Vagina (tissue), 2 donors: Measurements from ENCODE around the gene TDRD3. TPM values are rescaled to one million over a fixed set of nuclear protein-coding genes. Genes with fewer than 3 reads are reported as not detected.

Source experiments
- DNase-seq, 2 donors: peaks; one replicate each; pipeline ENCODE4 v3.0.0-alpha.2; 2017; ENCODE audit errors: extremely low spot score in 2 of 2
- H3K27ac ChIP-seq: fragments of 200-600 bp; sonication (generic); one replicate; pipeline ENCODE4 v1.5.1; 2019
- H3K27me3 ChIP-seq: fragments of 200-600 bp; sonication (generic); one replicate; pipeline ENCODE4 v1.5.1; 2019
- H3K36me3 ChIP-seq, 2 donors: fragments of 200-600 bp; sonication (generic); one replicate each; pipeline ENCODE4 v1.5.1; 2017 to 2019
- H3K4me1 ChIP-seq: fragments of 200-600 bp; sonication (generic); one replicate; pipeline ENCODE4 v1.5.1; 2019
- H3K4me3 ChIP-seq, 2 donors: fragments of 200-600 bp; sonication (generic); 1 replicate in 1 of 2; 2 replicates in 1 of 2; pipeline ENCODE4 v1.5.1; 2016 to 2019
- H3K9me3 ChIP-seq: fragments of 200-600 bp; sonication (generic); one replicate; pipeline ENCODE4 v1.5.1; 2019
- CTCF ChIP-seq, 3 experiments: fragments of 450-650 bp in 2 of 3; fragments of 200-600 bp in 1 of 3; sonication (generic) in 1 of 3; IDR thresholded peaks; one replicate each; pipeline ENCODE4 v1.5.1; 2017 to 2019; ENCODE audit warnings: antibody characterized with exemption in 3 of 3, mild to moderate bottlenecking in 2 of 3, moderate library complexity in 2 of 3
- POLR2A ChIP-seq, 2 donors: fragments of 450-650 bp; IDR thresholded peaks; one replicate each; pipeline ENCODE4 v1.6.1; 2017; ENCODE audit warnings: antibody characterized with exemption in 2 of 2, mild to moderate bottlenecking in 2 of 2, moderate library complexity in 2 of 2
- POLR2AphosphoS5 ChIP-seq, 2 donors: sonication (generic); formaldehyde crosslinking; IDR thresholded peaks; one replicate each; pipeline ENCODE4 v1.9.0; 2017; ENCODE audit warnings: antibody characterized with exemption in 2 of 2, mild to moderate bottlenecking in 2 of 2, low read depth in 1 of 2; ENCODE audit not compliant: insufficient read depth in 1 of 2
- intact Hi-C: fragments of 100-400 bp; cut with DNase I; formaldehyde crosslinking; loops from one replicate; pipeline ENCODE4 v1.15.1; 2023
- total RNA-seq: library from RNA; depleted of rRNA; stranded (reverse); fragments of >200 nt; gene quantifications from one replicate; pipeline ENCODE4 v1.2.3, GENCODE V29; 2016

TDRD3 gene
- total RNA-seq, 1 donor from 2014 or later: 24.6 TPM

GRCh38 chr13:60426075-60426474 lies 29.1 kb downstream of the TDRD3 start:
- no peak for TF ChIP-seq POLR2AphosphoS5 (IDR thresholded peaks at IDR 0.05; ENCODE audit: insufficient read depth in 1 of 2, low read depth in 1 of 2)
- no peak for TF ChIP-seq CTCF (IDR thresholded peaks at IDR 0.05)
- no peak for TF ChIP-seq POLR2A (IDR thresholded peaks at IDR 0.05)
- H3K27ac ChIP-seq: no peak overlapping the region
- no peaks in the 10 kb centered on the region for H3K27me3 ChIP-seq
- no peaks in the 10 kb centered on the region for H3K4me1 ChIP-seq
- no peak for DNase-seq
- H3K36me3 ChIP-seq: no peaks in the 10 kb centered on the region
- H3K9me3 ChIP-seq: no peaks in the 10 kb centered on the region
- intact Hi-C loops: no loop called here
- no peak overlapping the region for H3K4me3 ChIP-seq

GRCh38 chr13:60427285-60427684 lies 30.3 kb downstream of the TDRD3 start:
- intact Hi-C loops: no loop called here
- no peaks in the 10 kb centered on the region for H3K9me3 ChIP-seq
- no peak for DNase-seq

GRCh38 chr13:60431108-60431700 lies 34.2 kb downstream of the TDRD3 start:
- Histone ChIP-seq H3K4me3 (no peak overlapping the region), H3K36me3 (no peaks in the 10 kb centered on the region), H3K9me3 (no peaks in the 10 kb centered on the region), H3K27me3 (no peaks in the 10 kb centered on the region), H3K4me1 (no peaks in the 10 kb centered on the region), H3K27ac (no peak overlapping the region)
- intact Hi-C loops: no loop called here
- DNase-seq: no peak
- no peak for TF ChIP-seq POLR2A (IDR thresholded peaks at IDR 0.05)
- TF ChIP-seq POLR2AphosphoS5 (IDR thresholded peaks at IDR 0.05; ENCODE audit: insufficient read depth in 1 of 2, low read depth in 1 of 2): no peak
- peak; percentile 56 to 80 (median 65) for TF ChIP-seq CTCF (IDR thresholded peaks at IDR 0.05)

More at GRCh38 chr13:60427285-60427684, 30.3 kb downstream of the TDRD3 start:
- no peaks in the 10 kb centered on the region for H3K36me3 ChIP-seq
- no peaks in the 10 kb centered on the region for H3K27me3 ChIP-seq
- H3K27ac ChIP-seq: no peak overlapping the region
- H3K4me1 ChIP-seq: no peaks in the 10 kb centered on the region
- TF ChIP-seq POLR2AphosphoS5 (IDR thresholded peaks at IDR 0.05; ENCODE audit: insufficient read depth in 1 of 2, low read depth in 1 of 2) (no peak), POLR2A (IDR thresholded peaks at IDR 0.05) (no peak), CTCF (IDR thresholded peaks at IDR 0.05) (no peak)
- H3K4me3 ChIP-seq: no peak overlapping the region

GRCh38 chr13:60433505-60433904 lies 36.5 kb downstream of the TDRD3 start:
- H3K36me3 ChIP-seq: no peaks in the 10 kb centered on the region
- intact Hi-C loops: no loop called here
- no peaks in the 10 kb centered on the region for H3K9me3 ChIP-seq
- H3K27ac ChIP-seq: no peak overlapping the region
- no peaks in the 10 kb centered on the region for H3K4me1 ChIP-seq
- H3K27me3 ChIP-seq: no peaks in the 10 kb centered on the region
- H3K4me3 ChIP-seq: no peak overlapping the region
- no peak for TF ChIP-seq POLR2A (IDR thresholded peaks at IDR 0.05)
- TF ChIP-seq POLR2AphosphoS5 (IDR thresholded peaks at IDR 0.05; ENCODE audit: insufficient read depth in 1 of 2, low read depth in 1 of 2): no peak
- no peak for TF ChIP-seq CTCF (IDR thresholded peaks at IDR 0.05)
- no peak for DNase-seq

GRCh38 chr13:60435762-60436374 lies 38.8 kb downstream of the TDRD3 start:
- intact Hi-C loops: no loop called here
- Histone ChIP-seq H3K4me1 (no peaks in the 10 kb centered on the region), H3K4me3 (no peak overlapping the region), H3K36me3 (no peaks in the 10 kb centered on the region), H3K27me3 (no peaks in the 10 kb centered on the region), H3K9me3 (no peaks in the 10 kb centered on the region), H3K27ac (no peak overlapping the region)
- no peak for TF ChIP-seq CTCF (IDR thresholded peaks at IDR 0.05)
- TF ChIP-seq POLR2AphosphoS5 (IDR thresholded peaks at IDR 0.05; ENCODE audit: insufficient read depth in 1 of 2, low read depth in 1 of 2): no peak
- TF ChIP-seq POLR2A (IDR thresholded peaks at IDR 0.05): no peak
- no peak for DNase-seq
